Measurements from ENCODE around the gene RTL10.
A peak's percentile ranks its signal among the peaks of the same experiment; 100 is the strongest.
"Not testable (repeated sequence)": the region's sequence is repeated elsewhere in the genome, so short reads cannot be mapped to it uniquely, and the experiment has no call there.

RTL10 gene

DNA sequence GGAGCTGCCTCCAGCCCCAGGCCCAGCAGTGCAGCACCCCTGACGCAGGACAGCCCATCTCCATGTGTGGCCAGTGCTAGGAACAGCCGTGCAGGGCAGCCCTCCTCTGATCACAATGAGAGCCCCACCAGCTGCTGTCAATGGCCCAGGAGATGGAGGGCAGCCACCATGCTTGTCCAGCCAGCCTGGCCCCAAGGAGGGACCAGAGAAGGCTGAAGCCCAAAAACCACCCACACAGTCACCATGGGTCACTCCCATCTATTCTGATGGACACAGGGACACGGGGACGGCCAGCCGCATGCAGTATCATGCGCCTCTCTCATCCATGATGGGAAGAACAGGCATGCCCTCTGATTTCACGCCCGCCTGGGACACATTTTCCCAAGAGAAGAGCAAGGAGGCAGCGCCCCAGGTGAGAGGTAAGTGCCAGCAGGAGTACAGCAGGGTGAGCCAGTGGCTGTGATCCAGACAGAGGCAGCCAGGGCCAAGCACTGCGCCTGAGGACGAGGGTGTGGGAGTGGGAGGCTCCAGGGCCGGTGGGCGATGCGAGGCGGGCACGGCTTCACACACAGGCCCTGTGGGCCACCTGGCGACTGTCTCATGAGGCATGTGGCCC lies 33.6 kb upstream of the RTL10 start:
- no peak for DNase-seq

DNA sequence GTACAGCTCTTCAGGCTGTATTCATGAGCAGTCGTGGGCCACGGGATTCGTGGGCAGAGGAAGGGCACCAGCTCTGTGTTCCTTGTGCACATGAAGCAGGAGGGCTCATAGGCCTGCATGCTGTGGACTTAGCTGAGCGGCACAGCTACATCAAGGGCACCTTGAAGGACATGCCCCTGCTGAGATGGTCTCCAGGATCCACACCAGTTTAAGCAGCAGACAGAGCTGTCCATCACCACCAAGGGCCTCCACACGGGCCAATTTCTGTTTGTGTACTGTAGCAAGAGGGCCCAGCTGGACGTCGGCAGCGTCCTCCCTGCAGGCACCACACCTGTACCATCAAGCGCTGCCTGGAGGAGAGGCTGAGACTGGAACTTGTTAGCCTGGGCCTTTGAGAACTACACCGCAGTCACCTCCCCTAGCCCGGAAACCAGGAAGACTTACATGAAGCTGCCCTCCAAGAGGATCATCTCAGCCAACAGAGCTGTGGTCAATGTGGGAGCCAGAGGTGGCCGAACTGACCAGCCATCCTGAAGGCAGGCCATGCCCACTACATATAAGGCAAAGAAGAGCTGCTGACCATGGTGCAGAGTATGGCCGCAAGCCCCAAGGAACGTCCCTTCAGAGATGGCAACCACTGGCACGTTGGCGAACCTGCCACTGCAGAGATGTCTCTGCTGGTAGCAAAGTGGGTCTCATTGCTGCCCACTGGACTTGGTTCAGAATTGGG lies 32.7 kb upstream of the RTL10 start:
- DNase-seq, result no peak

DNA sequence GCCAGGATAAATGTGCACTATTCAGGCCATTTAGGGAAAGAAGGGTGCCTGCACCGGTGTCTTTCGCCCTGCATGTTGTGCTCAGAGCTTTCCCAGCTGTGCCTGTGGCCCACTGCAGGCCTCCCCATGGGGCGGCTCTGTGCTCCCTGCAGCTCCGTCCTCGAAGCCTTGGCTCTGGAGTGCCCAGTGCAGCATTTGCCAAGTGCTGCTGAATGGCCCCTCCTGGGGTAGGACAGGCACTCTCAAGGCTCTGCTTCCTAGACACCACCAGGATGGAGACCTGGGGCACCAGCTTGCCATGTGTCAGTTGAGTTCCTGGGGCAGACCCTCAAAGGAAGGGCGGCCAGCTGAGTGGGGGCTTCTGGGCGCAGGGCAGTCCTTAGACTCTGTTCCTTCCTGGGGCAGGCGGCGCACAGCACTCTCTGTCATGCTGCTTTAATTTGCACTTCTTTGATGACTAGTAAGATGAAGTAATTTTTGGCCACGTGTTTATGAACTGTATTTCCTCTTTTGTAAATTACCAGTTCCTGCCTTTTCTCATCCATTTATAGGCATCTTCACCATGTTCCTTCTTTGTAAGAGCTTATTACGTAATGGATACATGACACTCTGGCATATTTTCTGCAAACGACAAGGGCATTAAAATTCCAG lies 32.1 kb upstream of the RTL10 start:
- peak; percentile 24 for DNase-seq

DNA sequence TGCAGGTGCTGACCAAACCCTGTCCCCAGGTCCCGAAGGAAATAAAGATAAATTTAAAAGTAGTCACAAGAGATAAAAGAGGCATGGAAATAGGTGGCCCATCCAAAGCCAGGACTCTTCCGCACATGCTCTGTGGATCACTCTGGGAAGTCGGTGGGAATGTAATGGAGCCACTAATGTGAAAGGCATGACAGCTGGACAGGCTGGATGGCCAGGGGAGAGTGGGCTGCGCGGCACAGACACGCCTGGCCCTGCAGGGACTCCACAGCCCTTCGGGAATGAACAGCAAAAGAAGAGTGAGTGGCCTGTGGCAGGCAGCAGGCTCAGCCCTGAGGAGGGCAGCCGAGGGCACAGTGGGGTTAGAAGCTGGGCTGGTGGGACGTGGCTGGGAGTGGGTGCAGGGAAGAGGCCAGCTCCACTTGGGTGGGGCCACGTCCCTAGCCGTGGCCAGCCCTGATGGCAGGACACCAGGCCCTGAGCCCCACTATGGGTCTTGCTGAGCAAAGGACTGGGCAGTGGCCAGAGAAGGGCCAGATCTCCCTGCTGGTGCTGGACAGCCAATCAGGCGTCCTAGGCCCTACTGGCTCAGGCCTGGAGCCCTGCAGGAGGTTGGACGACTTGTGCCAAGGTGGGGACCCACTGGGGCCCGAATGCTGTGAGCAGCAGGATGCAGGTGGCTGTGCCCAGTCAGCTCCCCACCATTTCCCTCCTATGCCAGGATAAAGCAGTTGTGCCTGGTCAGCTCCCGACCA lies 31.3 kb upstream of the RTL10 start:
- DNase-seq, result no peak

DNA sequence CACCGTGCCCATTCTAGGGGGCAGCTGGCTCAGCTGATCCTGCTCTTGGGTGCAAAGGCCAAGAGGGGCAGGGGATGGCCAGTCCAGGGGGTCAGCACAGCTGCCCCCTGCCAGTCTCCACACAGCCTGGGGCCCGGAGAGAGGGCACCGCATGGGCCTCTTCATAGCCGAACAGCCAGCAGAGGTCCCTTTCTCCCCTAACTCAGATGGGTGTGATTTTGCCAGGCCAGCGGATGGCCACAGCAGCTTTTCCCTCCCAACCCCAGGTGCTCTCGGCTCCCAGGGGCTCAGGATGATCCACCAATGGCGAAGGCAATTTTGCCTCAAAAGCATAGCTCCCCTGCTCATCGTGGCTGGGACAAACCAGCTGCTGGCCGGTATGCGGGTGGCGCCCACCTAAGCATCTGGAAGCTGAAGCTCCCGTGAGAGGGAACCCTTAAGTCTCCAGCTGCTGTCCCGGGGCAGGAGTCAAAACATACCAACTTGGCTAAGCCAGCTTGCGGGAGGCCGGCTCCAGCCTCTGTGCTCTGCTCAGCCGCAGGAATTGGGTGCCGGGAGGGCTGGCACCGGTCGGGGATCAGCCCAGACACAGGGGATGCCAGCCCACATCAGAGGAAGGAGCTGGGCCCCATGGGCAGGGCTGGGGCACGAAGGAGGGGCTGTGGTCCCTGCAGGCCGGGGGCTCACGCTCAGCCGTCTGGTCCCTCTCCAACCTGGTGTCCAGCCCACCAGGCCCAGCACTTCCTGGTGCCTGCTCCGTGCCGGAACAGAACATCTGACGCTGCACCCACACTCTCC lies 30.5 kb upstream of the RTL10 start:
- no peak for DNase-seq

DNA sequence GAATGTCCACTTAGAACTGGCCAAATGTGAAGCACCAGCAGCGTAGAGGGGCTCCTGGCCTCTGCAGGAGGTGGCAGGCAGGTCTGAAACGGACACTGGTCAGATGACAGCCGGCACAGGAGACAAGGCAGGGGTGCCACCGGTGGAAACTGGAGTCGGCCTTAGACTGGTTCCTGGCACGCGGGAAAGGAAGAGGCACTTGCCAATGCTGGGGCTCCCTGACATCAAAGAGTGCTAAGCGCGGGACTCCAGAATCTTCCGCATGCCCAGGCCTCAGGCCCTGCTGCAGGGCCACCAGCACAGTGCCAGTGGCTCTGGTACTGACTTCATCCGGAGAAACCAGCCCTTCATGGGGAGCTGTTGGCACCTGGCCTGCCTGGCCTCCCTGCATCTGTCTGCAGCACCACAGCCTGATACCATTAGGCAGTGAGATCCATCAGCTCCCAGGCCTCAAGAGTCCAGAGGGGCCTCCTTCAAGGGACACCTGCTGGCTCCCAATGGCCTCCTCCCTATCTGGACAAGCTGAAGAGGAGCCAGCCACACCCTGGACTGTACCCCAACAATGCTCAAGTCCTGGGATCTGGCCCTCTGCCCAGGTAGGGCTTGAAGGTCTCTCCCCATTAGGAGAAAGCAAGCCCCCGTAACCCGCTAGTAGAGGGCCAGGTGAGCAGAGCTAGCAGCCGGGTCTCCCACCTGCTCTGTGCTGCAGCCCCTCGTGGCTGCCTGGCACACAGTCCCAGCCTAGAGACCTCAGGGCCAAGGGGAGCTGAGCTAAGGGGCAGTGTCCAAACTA lies 29.7 kb upstream of the RTL10 start:
- DNase-seq, result no peak

DNA sequence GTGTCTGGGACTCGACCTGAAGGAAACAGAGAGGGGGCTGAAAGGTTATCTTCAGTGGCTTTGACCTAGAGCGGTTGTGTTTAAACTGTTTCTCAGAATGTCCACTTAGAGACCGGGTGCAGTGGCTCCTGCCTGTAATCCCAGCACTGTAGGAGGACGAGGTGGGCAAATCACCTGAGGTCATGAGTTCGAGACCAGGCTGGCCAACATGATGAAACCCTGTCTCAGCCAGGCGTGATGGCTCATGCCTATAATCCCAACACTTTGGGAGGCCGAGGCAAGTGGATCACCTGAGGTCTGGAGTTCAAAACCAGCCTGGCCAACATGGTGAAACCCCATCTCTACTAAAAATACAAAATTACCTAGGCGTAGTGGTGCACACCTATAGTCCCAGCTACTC lies 28.8 kb upstream of the RTL10 start:
- DNase-seq, result not testable (repeated sequence)

DNA sequence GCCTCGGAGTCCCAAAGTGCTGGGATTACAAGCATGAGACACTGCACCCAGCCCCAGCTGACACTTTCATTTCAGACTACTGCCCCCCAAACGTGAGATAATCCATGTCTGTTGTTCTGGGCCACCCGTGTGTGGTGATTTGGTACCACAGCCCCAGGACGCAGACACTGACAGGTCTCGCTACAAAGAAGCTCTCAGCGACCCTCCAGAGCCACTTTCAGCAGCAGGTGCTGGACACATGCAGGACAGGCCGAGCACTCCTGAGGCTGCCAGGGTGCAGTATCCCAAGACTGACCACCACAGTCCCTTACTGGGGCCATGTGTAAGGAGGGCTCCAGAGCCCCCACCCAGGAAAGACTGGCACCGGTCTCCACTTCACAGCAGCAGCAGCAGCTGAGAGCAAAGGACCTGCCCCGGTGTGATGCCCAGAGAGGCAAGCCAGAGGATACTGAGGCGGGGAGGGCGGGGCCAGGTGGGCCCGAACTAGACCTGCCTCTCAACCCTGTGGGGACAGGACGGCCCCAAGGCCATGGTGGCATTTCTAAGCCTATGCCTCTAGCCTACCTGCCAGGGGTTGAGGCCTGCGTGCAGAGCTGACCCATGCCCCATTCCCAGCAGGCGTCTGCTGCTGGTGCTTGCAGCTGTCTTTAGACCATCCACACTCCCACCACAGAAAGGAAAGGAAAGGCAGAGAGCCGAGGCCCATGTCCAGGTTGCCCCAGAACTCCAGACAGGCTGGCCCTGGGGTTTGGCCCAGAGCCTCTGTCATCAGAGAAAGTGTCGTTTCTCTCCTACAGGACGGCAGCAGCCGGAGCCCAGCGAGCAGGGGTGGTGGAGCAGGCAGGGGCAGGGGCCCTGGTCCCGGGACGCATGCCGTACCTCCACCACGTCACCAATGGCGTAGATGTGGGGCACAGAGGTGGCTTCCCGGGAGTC lies 28.0 kb upstream of the RTL10 start:
- DNase-seq, result no peak

DNA sequence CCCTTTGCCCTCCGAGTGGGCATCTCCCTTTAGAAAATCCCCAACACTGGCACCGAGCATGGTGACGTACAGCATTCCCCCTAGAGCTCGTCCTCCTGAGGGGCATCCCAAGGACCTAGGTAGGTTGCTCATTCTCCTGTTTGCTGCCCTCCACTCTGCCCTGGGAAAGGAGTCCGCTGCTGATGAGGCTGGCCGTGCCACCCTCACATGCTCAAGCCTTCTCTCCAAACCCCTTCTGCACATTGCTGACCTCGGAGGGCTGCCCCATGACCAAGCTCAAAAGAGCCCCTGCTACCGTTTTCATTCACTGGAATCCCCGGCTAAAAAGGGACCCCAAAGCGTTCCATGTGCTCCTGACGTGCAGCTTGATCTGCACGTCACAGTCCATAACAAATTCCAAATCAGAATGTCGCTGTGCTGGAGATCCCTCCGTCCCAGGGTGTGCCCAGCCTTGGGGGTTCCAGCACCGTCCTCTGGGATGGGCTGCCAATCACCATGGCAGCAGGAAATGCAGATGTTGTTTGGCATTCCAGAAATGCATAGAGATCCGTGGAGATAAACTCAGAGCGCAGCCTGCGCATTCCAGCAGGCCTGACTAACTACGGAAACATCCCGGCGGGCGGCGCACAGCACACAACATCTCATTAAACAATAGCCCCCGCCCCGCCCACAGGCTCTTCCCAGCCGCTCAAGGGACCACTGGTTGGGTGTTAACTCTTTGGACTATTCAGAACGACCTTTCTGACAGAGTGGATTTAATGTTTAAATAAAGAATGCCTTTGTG lies 26.3 kb upstream of the RTL10 start:
- DNase-seq, result no peak

DNA sequence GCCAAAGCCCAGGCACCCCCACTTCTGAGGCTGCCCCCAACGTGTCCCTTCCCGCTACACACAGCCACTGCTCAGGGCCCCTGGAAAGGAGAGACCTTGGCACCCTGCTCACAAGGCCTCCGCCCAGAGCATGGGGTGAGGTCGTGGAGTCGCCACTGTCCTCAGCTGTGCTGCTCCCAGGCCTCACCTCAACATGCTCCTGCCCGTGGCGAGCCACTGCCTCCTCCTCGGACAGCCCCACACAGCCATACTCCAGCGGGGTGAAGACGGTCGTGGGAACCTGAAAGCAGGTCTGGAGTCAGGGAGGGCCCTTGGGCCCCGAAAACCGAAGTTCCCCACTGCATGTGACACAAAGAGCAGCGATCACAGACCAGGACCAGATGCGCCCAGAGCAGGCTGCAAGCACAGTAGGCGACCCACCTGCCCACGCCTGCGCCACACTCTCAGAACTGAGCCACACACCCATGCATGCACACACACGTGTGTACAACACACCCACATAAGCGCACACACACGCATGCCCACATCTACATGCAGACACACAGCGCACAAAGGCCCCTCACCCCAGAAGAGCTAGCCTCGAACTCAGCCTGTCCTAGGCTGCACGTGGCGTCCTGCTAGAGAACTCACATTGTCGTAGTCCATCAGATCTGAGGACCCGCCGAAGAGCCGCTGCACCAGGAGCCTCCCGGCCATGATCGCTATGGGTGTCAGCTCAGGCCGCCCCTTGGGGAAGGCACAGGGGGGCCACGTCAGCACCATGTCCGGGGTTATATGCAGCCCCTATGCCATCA lies 25.5 kb upstream of the RTL10 start:
- no peak for DNase-seq

DNA sequence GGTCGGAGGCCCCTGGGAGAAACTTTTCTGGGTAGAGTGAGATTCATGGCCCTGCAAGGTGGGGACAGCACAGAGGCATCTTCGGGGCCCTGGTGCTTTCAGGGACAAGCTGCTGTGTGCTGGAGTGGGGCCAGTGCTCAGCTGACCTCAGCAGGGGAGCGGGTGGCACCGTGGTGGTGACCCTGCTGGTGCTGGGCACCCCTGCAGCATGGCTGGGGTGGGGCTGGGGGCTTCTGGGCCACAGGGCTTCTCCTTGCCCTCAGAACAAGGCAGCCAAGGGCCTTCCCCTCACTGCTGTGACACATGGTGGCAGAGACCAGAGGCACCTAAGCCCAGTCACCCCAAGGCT lies 24.9 kb upstream of the RTL10 start:
- no peak for DNase-seq

DNA sequence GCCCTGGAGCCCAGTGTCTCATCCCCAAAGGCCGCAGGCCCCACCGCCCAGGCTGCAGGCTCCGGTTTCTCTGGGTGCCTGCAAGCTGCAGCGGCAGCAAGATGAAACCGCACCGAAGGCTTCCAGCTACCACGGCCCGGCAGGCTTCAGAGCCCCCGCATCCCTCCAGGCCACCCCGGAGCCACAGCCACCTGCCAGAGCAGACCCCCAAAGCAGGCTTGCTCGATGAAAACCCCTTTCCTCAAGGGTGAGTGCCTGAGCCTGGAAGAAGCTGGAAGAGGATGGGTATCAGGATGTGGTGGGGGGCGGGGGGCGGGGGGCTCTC lies 24.5 kb upstream of the RTL10 start:
- no peak for DNase-seq

DNA sequence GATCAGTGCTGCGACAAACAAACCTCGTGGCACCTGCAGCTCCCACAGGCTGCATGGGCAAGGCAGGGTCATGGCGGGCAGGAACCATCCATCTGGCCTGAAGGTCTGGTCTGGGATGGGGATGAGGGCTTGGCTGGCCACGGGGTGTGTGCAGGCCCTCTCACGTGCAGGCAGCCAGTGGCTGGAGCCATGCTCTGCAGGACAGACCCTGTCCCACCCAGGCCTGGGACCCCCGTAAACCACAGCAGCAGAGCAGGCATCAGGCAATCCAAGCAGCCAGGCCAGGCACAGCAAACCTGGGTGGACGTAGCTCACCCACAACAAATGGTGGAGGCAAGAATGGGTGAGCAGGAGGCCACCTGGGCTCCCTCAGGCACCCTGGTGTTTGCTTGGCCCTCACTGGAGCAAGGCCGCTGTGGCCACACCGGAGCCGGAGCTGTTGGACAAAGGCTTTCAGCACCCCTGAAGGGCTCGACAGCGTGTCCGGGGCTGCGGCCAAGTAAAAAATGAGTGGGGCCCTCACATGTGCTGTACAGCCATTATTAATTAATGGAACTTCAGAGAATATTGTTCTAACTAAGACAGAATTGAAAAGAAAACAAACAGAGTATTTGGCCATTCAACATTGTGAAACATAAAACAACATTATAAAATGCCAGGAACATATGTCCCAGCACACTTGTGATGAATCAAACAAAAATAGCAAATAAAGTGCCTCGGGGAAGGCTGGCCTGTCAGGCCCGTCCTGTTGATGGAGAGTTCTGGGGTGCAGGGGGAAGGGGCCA lies 24.0 kb upstream of the RTL10 start:
- no peak for DNase-seq

DNA sequence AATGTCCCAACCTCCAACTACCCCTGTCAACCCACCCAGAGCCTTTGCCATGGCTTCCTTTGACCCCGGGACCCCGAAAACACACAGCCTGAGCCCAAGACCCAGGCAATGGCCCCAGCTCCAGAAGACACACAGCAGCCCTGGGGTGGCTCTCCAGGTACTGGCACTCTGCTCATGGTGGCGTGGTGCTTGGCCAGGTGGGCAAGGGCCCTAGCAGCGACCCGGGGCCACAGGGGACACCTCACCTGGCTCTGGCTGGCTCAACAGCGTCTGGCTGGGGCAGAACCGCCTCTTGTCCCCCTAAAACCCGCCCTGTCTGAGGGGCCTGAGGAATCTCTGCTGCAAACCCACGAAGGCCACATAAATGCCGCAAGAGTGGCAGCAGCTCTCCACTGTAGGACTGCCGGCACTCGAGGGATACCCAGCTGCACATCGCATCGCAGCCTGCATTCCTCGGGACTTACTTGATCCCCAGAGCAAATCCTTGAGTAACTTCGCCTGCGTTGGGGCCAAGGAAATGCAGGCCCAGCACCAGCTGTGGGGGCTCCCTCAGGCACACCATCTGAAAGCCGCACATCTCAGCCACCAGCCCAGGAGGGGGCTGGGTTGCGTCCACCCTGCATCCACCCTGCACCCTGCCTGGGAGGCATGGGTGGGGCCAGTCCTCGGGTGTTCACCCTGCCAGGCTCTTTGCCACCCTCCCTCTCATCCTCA lies 23.1 kb upstream of the RTL10 start:
- no peak for DNase-seq

DNA sequence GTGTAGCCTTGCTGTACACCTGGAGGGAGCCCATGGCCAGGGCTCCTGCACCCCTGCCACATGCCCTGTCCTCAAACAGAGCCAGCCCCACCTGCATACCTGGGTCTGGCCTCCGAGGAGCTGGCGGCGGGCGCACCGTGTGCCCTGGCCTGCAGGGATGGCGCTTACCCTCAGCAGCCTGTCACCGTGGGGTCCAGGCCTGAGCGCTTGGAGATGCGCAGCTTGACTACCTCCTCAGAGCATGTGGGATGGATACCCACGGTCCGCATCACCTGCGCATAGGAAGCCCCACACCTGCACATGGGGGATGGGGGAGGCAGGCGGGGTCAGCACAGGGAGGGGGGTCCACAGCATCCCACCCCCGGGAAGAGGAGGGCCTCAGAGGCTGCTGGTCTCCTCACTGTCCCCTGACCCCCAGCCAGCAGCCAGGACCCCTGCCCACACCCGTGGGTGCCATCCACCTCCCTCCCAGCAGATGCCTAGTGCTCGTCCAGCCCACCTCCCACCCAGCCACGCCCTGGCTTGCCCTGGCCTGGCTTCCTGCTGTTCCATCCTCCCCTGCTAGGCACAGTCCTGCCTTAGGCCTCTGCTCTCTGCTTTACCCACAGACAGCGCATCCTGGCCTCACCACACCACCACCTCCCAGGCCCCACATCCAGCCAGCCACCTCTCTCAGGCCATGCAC lies 22.4 kb upstream of the RTL10 start:
- DNase-seq, result no peak

DNA sequence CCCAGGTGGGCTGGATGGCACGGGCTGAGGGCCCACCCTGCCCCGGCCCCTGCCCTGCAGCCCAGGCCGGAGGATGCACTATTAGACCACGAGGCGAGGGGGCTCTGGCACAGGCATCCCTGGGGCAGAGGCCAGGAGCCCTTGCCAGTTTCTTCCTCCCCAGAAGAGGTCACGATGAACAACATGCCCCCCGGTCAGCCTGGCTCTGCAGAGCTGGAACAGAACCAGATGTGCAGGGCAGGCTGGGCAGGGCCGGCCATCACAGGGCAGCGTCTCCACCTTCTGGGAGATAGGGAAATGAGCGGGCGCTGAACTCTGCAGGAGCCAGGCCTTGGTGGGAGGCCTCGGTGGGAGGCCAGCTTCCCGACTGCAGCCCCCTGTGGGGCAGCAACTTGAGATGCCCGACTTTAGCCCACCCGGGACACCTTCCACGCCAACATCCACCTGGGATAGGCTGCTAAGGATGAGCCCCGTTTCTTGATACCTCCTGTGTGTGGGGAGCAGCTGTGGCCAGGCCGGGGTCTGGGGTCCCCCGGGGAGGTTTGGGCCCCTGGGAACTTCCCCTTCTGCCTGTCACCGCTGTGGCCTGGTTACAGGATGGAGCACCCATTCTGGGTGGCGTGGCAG lies 21.8 kb upstream of the RTL10 start:
- DNase-seq, result no peak

All from activated CD4-positive, alpha-beta T cell treated with anti-CD3 and anti-CD28 coated beads, Interleukin-10, Interleukin-2, amounts not matched to agents 100 ng/mL and 50 ng/mL, durations not matched to agents 16 hours and 8 hours (primary cell).